NCI-H2081 treated with DMSO at 0.1 percent for 48 hours (cell line): Measurements from ENCODE around the gene FRG1.
"Not testable (repeated sequence)": the region's sequence is repeated elsewhere in the genome, so short reads cannot be mapped to it uniquely, and the experiment has no call there.

Source experiments
- DNase-seq: peaks from one replicate; lab custom pipeline; 2025; lab: John Stamatoyannopoulos, UW

The FRG1 gene

DNA sequence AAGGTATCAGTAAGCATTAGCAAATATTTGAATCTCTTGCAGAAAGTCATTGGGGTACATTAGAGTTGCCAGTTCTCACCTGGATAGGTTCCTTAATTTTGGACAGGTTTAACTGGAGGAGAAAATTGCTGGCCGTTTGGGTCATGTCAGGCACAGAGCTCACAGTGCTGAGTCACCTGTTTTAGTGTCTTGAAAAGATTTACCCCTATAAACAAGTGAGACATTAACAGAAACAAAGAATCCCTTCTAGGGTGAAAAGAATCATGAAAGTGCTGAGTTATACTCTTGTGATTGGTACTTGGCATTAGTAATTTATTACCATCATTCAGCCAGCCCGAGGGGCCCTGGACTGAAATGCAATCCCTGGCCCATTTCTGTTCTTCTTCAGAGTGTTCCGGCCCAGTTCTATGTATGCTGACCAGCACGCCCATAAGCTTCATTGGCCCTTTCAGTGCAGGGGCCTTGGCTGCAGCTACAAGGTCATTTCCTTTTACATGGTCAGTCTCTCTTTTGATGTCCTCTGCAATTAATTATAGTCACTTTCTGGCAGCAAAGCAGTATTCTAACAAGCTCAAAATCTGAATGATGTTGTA is 45.1 kb downstream of the FRG1 start:
- DNase-seq: not testable (repeated sequence)

DNA sequence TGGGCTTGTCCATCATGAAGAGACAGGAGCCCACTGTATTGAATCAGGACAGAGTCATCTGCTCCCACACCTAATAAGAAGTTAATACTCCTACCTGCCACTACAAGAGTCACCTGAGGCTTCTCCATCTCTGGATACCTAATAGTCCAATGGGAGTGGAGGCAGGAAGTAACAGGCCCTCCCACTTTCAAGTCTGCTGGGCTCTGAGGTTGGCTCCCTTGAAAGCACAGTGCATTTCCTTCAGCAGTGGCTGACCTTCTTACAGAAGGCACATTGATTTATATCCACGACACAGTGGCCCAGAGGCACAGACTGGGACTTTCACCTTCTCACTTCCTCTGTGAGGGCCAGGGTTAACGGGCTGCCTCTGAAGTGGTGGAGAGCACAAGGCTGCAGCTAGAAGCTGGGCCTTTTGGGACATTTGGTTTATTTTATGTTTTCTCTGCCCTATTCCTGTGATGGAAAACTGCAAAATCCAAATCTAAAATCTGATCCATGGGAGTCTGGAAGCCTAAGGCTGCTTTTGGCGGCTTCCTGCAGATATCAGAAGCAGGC is 48.3 kb downstream of the FRG1 start:
- DNase-seq: no peak

DNA sequence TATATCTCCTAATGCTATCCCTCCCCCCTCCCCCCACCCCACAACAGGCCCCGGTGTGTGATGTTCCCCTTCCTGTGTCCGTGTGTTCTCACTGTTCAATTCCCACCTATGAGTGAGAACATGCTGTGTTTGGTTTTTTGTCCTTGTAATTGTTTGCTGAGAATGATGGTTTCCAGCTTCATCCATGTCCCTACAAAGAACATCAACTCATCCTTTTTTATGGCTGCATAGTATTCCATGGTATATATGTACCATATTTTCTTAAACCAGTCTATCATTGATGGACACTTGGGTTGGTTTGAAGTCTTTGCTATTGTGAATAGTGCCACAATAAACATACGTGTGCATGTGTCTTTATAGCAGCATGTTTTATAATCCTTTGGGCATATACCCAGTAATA is 49.3 kb downstream of the FRG1 start:
- not testable (repeated sequence) for DNase-seq
